Measurements from ENCODE around the gene LLGL1.

GRCh38 chr17:18259621-18260331 is 34.3 kb downstream of the LLGL1 start:
- TF ChIP-seq CTCF (IDR thresholded peaks at IDR 0.05; ENCODE audit: insufficient read depth, low read length) (no peak), POLR2AphosphoS5 (IDR thresholded peaks at IDR 0.05; ENCODE audit: low read depth) (no peak), SPI1 (IDR thresholded peaks at IDR 0.05; ENCODE audit: borderline replicate concordance, low read depth) (no peak), GABPA (IDR thresholded peaks at IDR 0.05; ENCODE audit: low read depth) (no peak)
- TF ChIP-seq, protein P1, sequence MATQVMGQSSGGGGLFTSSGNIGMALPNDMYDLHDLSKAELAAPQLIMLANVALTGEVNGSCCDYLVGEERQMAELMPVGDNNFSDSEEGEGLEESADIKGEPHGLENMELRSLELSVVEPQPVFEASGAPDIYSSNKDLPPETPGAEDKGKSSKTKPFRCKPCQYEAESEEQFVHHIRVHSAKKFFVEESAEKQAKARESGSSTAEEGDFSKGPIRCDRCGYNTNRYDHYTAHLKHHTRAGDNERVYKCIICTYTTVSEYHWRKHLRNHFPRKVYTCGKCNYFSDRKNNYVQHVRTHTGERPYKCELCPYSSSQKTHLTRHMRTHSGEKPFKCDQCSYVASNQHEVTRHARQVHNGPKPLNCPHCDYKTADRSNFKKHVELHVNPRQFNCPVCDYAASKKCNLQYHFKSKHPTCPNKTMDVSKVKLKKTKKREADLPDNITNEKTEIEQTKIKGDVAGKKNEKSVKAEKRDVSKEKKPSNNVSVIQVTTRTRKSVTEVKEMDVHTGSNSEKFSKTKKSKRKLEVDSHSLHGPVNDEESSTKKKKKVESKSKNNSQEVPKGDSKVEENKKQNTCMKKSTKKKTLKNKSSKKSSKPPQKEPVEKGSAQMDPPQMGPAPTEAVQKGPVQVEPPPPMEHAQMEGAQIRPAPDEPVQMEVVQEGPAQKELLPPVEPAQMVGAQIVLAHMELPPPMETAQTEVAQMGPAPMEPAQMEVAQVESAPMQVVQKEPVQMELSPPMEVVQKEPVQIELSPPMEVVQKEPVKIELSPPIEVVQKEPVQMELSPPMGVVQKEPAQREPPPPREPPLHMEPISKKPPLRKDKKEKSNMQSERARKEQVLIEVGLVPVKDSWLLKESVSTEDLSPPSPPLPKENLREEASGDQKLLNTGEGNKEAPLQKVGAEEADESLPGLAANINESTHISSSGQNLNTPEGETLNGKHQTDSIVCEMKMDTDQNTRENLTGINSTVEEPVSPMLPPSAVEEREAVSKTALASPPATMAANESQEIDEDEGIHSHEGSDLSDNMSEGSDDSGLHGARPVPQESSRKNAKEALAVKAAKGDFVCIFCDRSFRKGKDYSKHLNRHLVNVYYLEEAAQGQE (IDR thresholded peaks at IDR 0.05; ENCODE audit: insufficient replicate concordance, low read depth) = no peak

Measured in HL-60 (cell line).